Ovary (tissue), 9 donors: Measurements from ENCODE around the gene STX18. TPM values are rescaled to one million over a fixed set of nuclear protein-coding genes. Genes with fewer than 3 reads are reported as not detected.
A peak's percentile ranks its signal among the peaks of the same experiment; 100 is the strongest.

ENCODE experiments used
- DNase-seq, 5 donors: peaks; one replicate each; pipeline ENCODE4 v3.0.0-alpha.2; 2019 to 2020
- H3K27ac ChIP-seq, 2 donors: fragments of 200-600 bp; one replicate each; pipeline versions ENCODE4 v1.5.1 to v1.8.0; 2019 to 2022
- H3K27me3 ChIP-seq: fragments of 200-600 bp; one replicate; pipeline ENCODE4 v1.8.0; 2022
- H3K36me3 ChIP-seq: fragments of 200-600 bp; sonication (generic); one replicate; pipeline ENCODE4 v1.5.1; 2019
- H3K4me1 ChIP-seq: one replicate; pipeline ENCODE4 v1.8.1; 2013; ENCODE audit warnings: mild to moderate bottlenecking, moderate library complexity; ENCODE audit not compliant: insufficient read depth
- H3K4me3 ChIP-seq: fragments of 200-600 bp; sonication (generic); one replicate; pipeline ENCODE4 v1.5.1; 2017
- H3K9me3 ChIP-seq, 2 donors: fragments of 200-600 bp in 1 of 2; sonication (generic) in 1 of 2; one replicate each; pipeline versions ENCODE4 v1.5.1 to v1.8.1; 2013 to 2019; ENCODE audit warnings: mild to moderate bottlenecking in 1 of 2, moderate library complexity in 1 of 2
- CTCF ChIP-seq, 3 donors: fragments of 450-650 bp in 2 of 3; fragments of 200-600 bp in 1 of 3; IDR thresholded peaks; one replicate each; pipeline versions ENCODE4 v1.5.1 to v1.8.0; 2016 to 2022; ENCODE audit warnings: antibody characterized with exemption in 3 of 3, mild to moderate bottlenecking in 1 of 3
- EP300 ChIP-seq: sonication (generic); formaldehyde crosslinking; IDR thresholded peaks from one replicate; pipeline ENCODE4 v1.6.1; 2017; ENCODE audit warnings: antibody characterized with exemption
- POLR2A ChIP-seq: fragments of 450-650 bp; IDR thresholded peaks from one replicate; pipeline ENCODE4 v1.6.1; 2017; ENCODE audit warnings: antibody characterized with exemption, mild to moderate bottlenecking, moderate library complexity
- WGBS, 3 donors: extraction: QIAGEN DNeasy Blood & Tissue Kit in 1 of 3; methylation state at CpG; one replicate each; pipeline versions ENCODE4 v1.1.5 to v1.1.7; 2013 to 2017; 5-methylcytosine and 5-hydroxymethylcytosine counted together
- intact Hi-C, 4 donors: fragments of 100-400 bp; cut with DNase I; formaldehyde crosslinking; loops; one replicate each; pipeline versions ENCODE4 v1.11.0 to v1.15.1; 2022 to 2023
- polyA plus RNA-seq, 2 donors: library from polyadenylated mRNA; stranded (reverse); fragments of 200-250 nt in 1 of 2; fragments of 350-450 nt in 1 of 2; fragmentation: Illumina TruSeq in 1 of 2; extraction: RNeasy Lipid Tissue Mini Kit (QIAGEN cat#74804) in 1 of 2; gene quantifications; one replicate each; pipeline ENCODE4 v1.2.3, GENCODE V29; 2013 to 2014
- total RNA-seq, 7 donors: library from RNA; depleted of rRNA in 2 of 7; stranded (reverse); fragments of >200 nt in 2 of 7; fragmentation: NEBNext Ultra II Directional in 3 of 7; extraction: Animal tissue kit (Norgen Biotek cat#: 25700) in 3 of 7; gene quantifications; one replicate each; pipeline versions ENCODE4 v1.1.0 to v1.2.4, GENCODE V29; 2016 to 2023
- donor health status: DM: no; HTN: no; CAD: no; lungs with moderate emphysema.
- donor health status: DM: no; HTN: no; CAD: no.
- donor health status: Bipolar disorder and iron deficiency.
- donor health status: DM: yes; HTN: yes; CAD: no.
- donor health status: DM: no; HTN: no; CAD: no.
- donor health status: DM: yes; HTN: yes; CAD: no.

STX18 gene
- total and polyA plus RNA-seq, 9 donors: 18.1 to 61.4 (median 31.9) TPM

- Histone ChIP-seq H3K27ac (peak overlapping the region in 1 of 2 donors; percentile 36), H3K36me3 (no peaks in the 10 kb centered on the region), H3K4me1 (peaks cover 14% of the 10 kb centered on the region), H3K27me3 (no peaks in the 10 kb centered on the region), H3K9me3 (no peaks in the 10 kb centered on the region), H3K4me3 (no peak overlapping the region)
- DNase-seq: peak; percentile 75 to 89 (median 82)
- WGBS, 3 donors: 12 to 30% (median 21%) methylated on average over 9 of the region's 9 CpGs
- no peak for TF ChIP-seq EP300
- no peak for TF ChIP-seq CTCF (IDR thresholded peaks at IDR 0.05)
- no peak for TF ChIP-seq POLR2A
- intact Hi-C loops: no loop called here
These were observed 45.1 kb downstream of the STX18 start for GRCh38 chr4:4496592-4497372.

- peak overlapping the region in 1 of 2 donors; percentile 12 for H3K27ac ChIP-seq
- peaks cover 12% of the 10 kb centered on the region for H3K4me1 ChIP-seq
- TF ChIP-seq CTCF (IDR thresholded peaks at IDR 0.05) (no peak), EP300 (no peak), POLR2A (no peak)
- no peak for DNase-seq
- no peak overlapping the region for H3K4me3 ChIP-seq
- no peaks in the 10 kb centered on the region for H3K9me3 ChIP-seq
- H3K27me3 ChIP-seq: no peaks in the 10 kb centered on the region
- intact Hi-C loops: no loop called here
- no peaks in the 10 kb centered on the region for H3K36me3 ChIP-seq
These were observed 47.0 kb downstream of the STX18 start for GRCh38 chr4:4494882-4495281.

- no peak for DNase-seq
- no peaks in the 10 kb centered on the region for H3K36me3 ChIP-seq
- H3K4me3 ChIP-seq: peak overlapping the region; percentile 17
- no peaks in the 10 kb centered on the region for H3K27me3 ChIP-seq
- TF ChIP-seq EP300 (no peak), POLR2A (no peak), CTCF (IDR thresholded peaks at IDR 0.05) (no peak)
- peaks cover 12% of the 10 kb centered on the region for H3K4me1 ChIP-seq
- intact Hi-C loops: no loop called here
- WGBS, 3 donors: 7 to 18% (median 14%) methylated on average over 6 of the region's 6 CpGs
- H3K27ac ChIP-seq: peak overlapping the region; percentile 4 to 47
- H3K9me3 ChIP-seq: no peaks in the 10 kb centered on the region
These were observed 49.5 kb downstream of the STX18 start for GRCh38 chr4:4492161-4492847.

GRCh38 chr4:4491396-4491893 lies 50.4 kb downstream of the STX18 start:
- WGBS, 3 donors: 37 to 70% (median 60%) methylated on average over 8 of the region's 8 CpGs
- TF ChIP-seq CTCF (IDR thresholded peaks at IDR 0.05) (no peak), EP300 (no peak), POLR2A (no peak)
- Histone ChIP-seq H3K4me1 (peaks cover 12% of the 10 kb centered on the region), H3K36me3 (no peaks in the 10 kb centered on the region), H3K9me3 (no peaks in the 10 kb centered on the region), H3K27me3 (no peaks in the 10 kb centered on the region), H3K27ac (peak overlapping the region; percentile 16 to 47), H3K4me3 (no peak overlapping the region)
- DNase-seq: no peak
- intact Hi-C loops: no loop called here
